ENCODE data around the gene C19orf81. TPM values are rescaled to one million over a fixed set of nuclear protein-coding genes. Genes with fewer than 3 reads are reported as not detected.

Gene C19orf81
- total and polyA plus RNA-seq, 9 of the 15 experiments (the other 6 are each of a cell fraction or from before 2014, with no cell fraction given): 2.5 to 42.9 (median 33.0) TPM; not detected in 4

- no peak for TF ChIP-seq MEIS2 (IDR thresholded peaks at IDR 0.05; ENCODE audit: partially characterized antibody)
- no peak for TF ChIP-seq HMBOX1 (IDR thresholded peaks at IDR 0.05)
- TF ChIP-seq SMAD2 (IDR thresholded peaks at IDR 0.05; ENCODE audit: low read depth, low read length): no peak
- no peak for TF ChIP-seq HNRNPL (IDR thresholded peaks at IDR 0.05; ENCODE audit: low read depth, low read length)
- no peak for TF ChIP-seq ARID3B (CRISPR knock-in tag; IDR thresholded peaks at IDR 0.05; ENCODE audit: borderline replicate concordance)
- peak; percentile 100 for TF ChIP-seq ZNF707 (CRISPR knock-in tag; conservative IDR thresholded peaks at IDR 0.05)
- TF ChIP-seq TEAD4 (IDR thresholded peaks at IDR 0.05; ENCODE audit: low read length): no peak
- no peak for TF ChIP-seq TEAD4 (CRISPR knock-in tag; IDR thresholded peaks at IDR 0.05; ENCODE audit: borderline replicate concordance)
- peak; percentile 40 for TF ChIP-seq ZNF280A (IDR thresholded peaks at IDR 0.05; ENCODE audit: low read depth, partially characterized antibody)
- TF ChIP-seq ASH1L (IDR thresholded peaks at IDR 0.05; ENCODE audit: borderline replicate concordance, low read depth, partially characterized antibody): no peak
- no peak for TF ChIP-seq AFF4 (CRISPR knock-in tag; IDR thresholded peaks at IDR 0.05)
These were observed 15.3 kb upstream of the C19orf81 start (continued) for GRCh38 chr19:50633973-50634372.

Data from K562 (cell line).